Pancreas (tissue), 10 donors: ENCODE results near the gene THAP10. TPM values are rescaled to one million over a fixed set of nuclear protein-coding genes. Genes with fewer than 3 reads are reported as not detected.

Experiments used
- ATAC-seq, 4 donors: fragments of 200-7000 bp; cut with Tn5 transposase; one replicate each; pipeline versions ENCODE4 v1.8.0 to v1.9.1; 2020; ENCODE audit warnings: mild to moderate bottlenecking in 4 of 4, moderate library complexity in 4 of 4
- DNase-seq, 6 donors: peaks; one replicate each; pipeline ENCODE4 v3.0.0-alpha.2; 2020
- FAIRE-seq: peaks from 2 replicates; lab custom pipeline; 2012; peaks lifted over from hg19 to GRCh38; lab: Jason Lieb, UNC
- H3K27ac ChIP-seq, 4 donors: fragments of 200-600 bp; sonication (generic); 1 replicate in 3 of 4; 2 replicates in 1 of 4; pipeline versions ENCODE4 v1.5.0 to v1.8.0; 2020
- H3K27me3 ChIP-seq, 4 donors: fragments of 200-600 bp; one replicate each; pipeline ENCODE4 v1.8.0; 2021
- H3K36me3 ChIP-seq, 3 donors: fragments of 200-600 bp; sonication (generic) in 1 of 3; one replicate each; pipeline versions ENCODE4 v1.5.0 to v1.8.0; 2020 to 2021
- H3K4me1 ChIP-seq, 3 donors: fragments of 200-600 bp; one replicate each; pipeline ENCODE4 v1.8.0; 2021
- H3K4me3 ChIP-seq, 4 donors: fragments of 200-600 bp; sonication (generic) in 2 of 4; one replicate each; pipeline versions ENCODE4 v1.5.0 to v1.8.0; 2020 to 2021
- H3K9me3 ChIP-seq, 4 donors: fragments of 200-600 bp; one replicate each; pipeline ENCODE4 v1.8.0; 2021
- CTCF ChIP-seq, 4 donors: fragments of 200-600 bp; sonication (generic) in 3 of 4; IDR thresholded peaks; one replicate each; pipeline versions ENCODE4 v1.5.0 to v1.8.0; 2021; ENCODE audit warnings: antibody characterized with exemption in 4 of 4
- WGBS, 2 donors: extraction: QIAGEN DNeasy Blood & Tissue Kit; methylation state at CpG; one replicate each; pipeline ENCODE4 v1.1.7; 2013; 5-methylcytosine and 5-hydroxymethylcytosine counted together
- intact Hi-C, 3 donors: fragments of 100-400 bp; cut with DNase I; formaldehyde crosslinking; loops; one replicate each; pipeline versions ENCODE4 v1.11.1 to v1.14.2; 2022
- polyA plus RNA-seq, 2 donors: library from polyadenylated mRNA; stranded (reverse); fragments of 200-250 nt; gene quantifications; one replicate each; pipeline ENCODE4 v1.2.3, GENCODE V29; 2013
- total RNA-seq, 6 donors: library from RNA; stranded (reverse); fragmentation: NEBNext Ultra II Directional in 4 of 6; extraction: Animal tissue kit (Norgen Biotek cat#: 25700) in 4 of 6; gene quantifications; one replicate each; pipeline versions ENCODE4 v1.2.1 to v1.2.4, GENCODE V29; 2021 to 2023
- donor health status: healthy with polysubstance abuse.
- donor health status: DM: no; HTN: no; CAD: no; lungs with moderate emphysema.
- donor health status: DM: no; HTN: no; CAD: no.
- donor health status: control.
- donor health status: control.
- donor health status: Bipolar disorder and iron deficiency.
- donor health status: DM: yes; HTN: yes; CAD: no.
- donor health status: DM: no; HTN: no; CAD: no.
- donor health status: DM: no; HTN: no; CAD: no.
- donor health status: DM: yes; HTN: yes; CAD: no.

The THAP10 gene
- total and polyA plus RNA-seq, 8 donors, result 0.43 to 2.6 (median 0.87) TPM

GRCh38 chr15:70857562-70858285, 34.5 kb downstream of the THAP10 start:
- WGBS, 2 donors, result 61 to 73% methylated on average over 3 of the region's 3 CpGs
- Histone ChIP-seq H3K36me3 (no peaks in the 10 kb centered on the region), H3K4me1 (no peaks in the 10 kb centered on the region), H3K27me3 (no peaks in the 10 kb centered on the region), H3K27ac (no peak overlapping the region), H3K9me3 (no peaks in the 10 kb centered on the region), H3K4me3 (no peak overlapping the region)
- no peak for FAIRE-seq
- TF ChIP-seq CTCF (IDR thresholded peaks at IDR 0.05), result no peak
- DNase-seq, result no peak
- intact Hi-C loops, result no loop called here
- ATAC-seq, result no peak

GRCh38 chr15:70856884-70857561, 35.2 kb downstream of the THAP10 start:
- peak in 3 of 4 donors; percentile 13 to 61 (median 25) for ATAC-seq
- Histone ChIP-seq H3K36me3 (no peaks in the 10 kb centered on the region), H3K9me3 (no peaks in the 10 kb centered on the region), H3K4me1 (no peaks in the 10 kb centered on the region), H3K27me3 (no peaks in the 10 kb centered on the region), H3K27ac (no peak overlapping the region), H3K4me3 (no peak overlapping the region)
- FAIRE-seq, result no peak
- no peak for TF ChIP-seq CTCF (IDR thresholded peaks at IDR 0.05)
- intact Hi-C loops, result no loop called here
- 63% methylated on average over 5 of the region's 5 CpGs for WGBS, 2 donors
- peak in 2 of 6 donors; percentile 32 to 61 for DNase-seq

- no peak for ATAC-seq
- no peaks in the 10 kb centered on the region for H3K9me3 ChIP-seq
- DNase-seq, result no peak
- no peak for TF ChIP-seq CTCF (IDR thresholded peaks at IDR 0.05)
- H3K27ac ChIP-seq, result no peak overlapping the region
- 65 to 69% methylated on average over 7 of the region's 7 CpGs for WGBS, 2 donors
- no peaks in the 10 kb centered on the region for H3K4me1 ChIP-seq
- FAIRE-seq, result no peak
- intact Hi-C loops, result no loop called here
- no peak overlapping the region for H3K4me3 ChIP-seq
- H3K27me3 ChIP-seq, result no peaks in the 10 kb centered on the region
- H3K36me3 ChIP-seq, result no peaks in the 10 kb centered on the region
These were observed 35.9 kb downstream of the THAP10 start for GRCh38 chr15:70856177-70856883.

GRCh38 chr15:70855764-70856163, 36.5 kb downstream of the THAP10 start:
- Histone ChIP-seq H3K4me3 (no peak overlapping the region), H3K4me1 (no peaks in the 10 kb centered on the region), H3K27me3 (no peaks in the 10 kb centered on the region), H3K9me3 (no peaks in the 10 kb centered on the region), H3K27ac (no peak overlapping the region), H3K36me3 (no peaks in the 10 kb centered on the region)
- ATAC-seq (no peak), FAIRE-seq (no peak), DNase-seq (no peak)
- no peak for TF ChIP-seq CTCF (IDR thresholded peaks at IDR 0.05)
- intact Hi-C loops, result no loop called here
- WGBS, 2 donors, result 58 to 73% methylated on average over 2 of the region's 2 CpGs
